RWPE1 (cell line): ENCODE results near the gene CUL3.

Experiments
- CTCF ChIA-PET: fragments of 350-600 bp; sonication (Branson Sonifier 250); formaldehyde crosslinking; extraction: SDS; loops from one replicate; lab custom pipeline; 2021; lab: Yijun Ruan, JAX
- POLR2A ChIA-PET: fragments of 400-600 bp; formaldehyde crosslinking; extraction: SDS; loops from one replicate; lab custom pipeline; 2020; ENCODE audit warnings: antibody characterized with exemption; ENCODE audit not compliant: low non-redundant PET; lab: Yijun Ruan, JAX
- DNase-seq: peaks from one replicate; pipeline ENCODE4 v3.0.0; 2012; ENCODE audit warnings: low spot score
- H3K27ac ChIP-seq: fragments of 450-650 bp; 2 replicates; pipeline ENCODE4 v1.5.1; 2017
- TF ChIP-seq, protein P1 (sequence below): fragments of 450-650 bp; conservative IDR thresholded peaks from 2 replicates; pipeline ENCODE4 v1.5.1; 2017; ENCODE audit warnings: low read depth, mild to moderate bottlenecking

CUL3 gene

DNA sequence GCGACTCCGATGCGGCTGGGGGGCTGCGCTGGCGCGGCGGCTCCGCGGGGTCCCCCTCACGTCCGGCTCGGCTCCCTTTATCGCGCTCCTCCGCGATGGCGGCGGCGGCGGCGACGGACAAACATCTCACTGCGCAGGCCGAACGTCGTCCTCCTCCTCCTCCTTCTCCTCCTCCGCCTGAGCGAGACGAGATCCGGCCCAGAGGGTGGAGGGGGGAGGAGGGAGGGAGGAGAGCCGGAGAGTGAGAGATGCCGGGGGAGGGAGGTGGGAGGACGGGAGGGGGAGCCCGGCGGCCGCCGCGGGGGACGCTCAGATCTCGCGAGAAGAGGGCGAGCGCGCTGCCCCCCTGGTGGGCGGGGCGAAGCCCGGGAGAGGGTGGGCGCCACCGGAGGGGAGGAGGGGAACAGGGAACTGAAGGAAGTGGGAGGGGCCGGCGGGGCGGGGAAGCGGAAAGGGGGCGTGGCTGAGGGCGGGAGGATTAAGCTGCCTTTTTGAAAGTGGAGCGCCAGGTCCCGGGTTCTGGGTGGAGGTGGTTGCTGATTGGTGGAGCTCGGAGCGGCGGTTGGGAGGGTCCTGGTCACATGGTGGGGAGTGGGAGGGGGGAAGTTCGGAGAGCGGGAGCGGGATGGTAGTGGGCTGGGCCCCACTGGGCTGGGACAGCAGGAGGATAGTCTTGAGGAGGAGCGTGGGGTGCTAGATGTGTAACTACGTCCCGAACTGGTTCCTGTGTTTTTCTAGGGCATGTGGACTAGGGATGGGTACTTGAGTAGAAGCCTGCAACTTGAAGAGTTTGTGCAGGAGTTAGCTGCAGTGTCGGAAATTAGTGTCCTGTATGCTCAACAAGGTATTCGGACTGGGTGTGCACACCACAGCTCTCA, at the start of gene CUL3:
Gene CUL3, minus strand, starts transcription at position 153 of the 878 bp plus-strand sequence. CDS start 354 bp downstream, outside the sequence.
- ChIA-PET POLR2A (no interaction called here), CTCF (interaction anchor here (0.7 kb wide), 1 partner anchor 136 kb away, joined by 4 read pairs; no protein-coding TSS in a partner anchor)
- H3K27ac ChIP-seq, result peak within 1 kb of the TSS; percentile 94
- TF ChIP-seq, protein P1, sequence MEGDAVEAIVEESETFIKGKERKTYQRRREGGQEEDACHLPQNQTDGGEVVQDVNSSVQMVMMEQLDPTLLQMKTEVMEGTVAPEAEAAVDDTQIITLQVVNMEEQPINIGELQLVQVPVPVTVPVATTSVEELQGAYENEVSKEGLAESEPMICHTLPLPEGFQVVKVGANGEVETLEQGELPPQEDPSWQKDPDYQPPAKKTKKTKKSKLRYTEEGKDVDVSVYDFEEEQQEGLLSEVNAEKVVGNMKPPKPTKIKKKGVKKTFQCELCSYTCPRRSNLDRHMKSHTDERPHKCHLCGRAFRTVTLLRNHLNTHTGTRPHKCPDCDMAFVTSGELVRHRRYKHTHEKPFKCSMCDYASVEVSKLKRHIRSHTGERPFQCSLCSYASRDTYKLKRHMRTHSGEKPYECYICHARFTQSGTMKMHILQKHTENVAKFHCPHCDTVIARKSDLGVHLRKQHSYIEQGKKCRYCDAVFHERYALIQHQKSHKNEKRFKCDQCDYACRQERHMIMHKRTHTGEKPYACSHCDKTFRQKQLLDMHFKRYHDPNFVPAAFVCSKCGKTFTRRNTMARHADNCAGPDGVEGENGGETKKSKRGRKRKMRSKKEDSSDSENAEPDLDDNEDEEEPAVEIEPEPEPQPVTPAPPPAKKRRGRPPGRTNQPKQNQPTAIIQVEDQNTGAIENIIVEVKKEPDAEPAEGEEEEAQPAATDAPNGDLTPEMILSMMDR, result no peak
- peak; percentile 99 for DNase-seq

GRCh38 chr2:224630659-224631550, 45.7 kb upstream of the CUL3 start:
- POLR2A ChIA-PET, result no interaction called here
- CTCF ChIA-PET, result interaction anchor here (0.6 kb wide), 1 partner anchor 394 kb away, joined by 4 read pairs; no protein-coding TSS in a partner anchor
- DNase-seq, result peak; percentile 10
- TF ChIP-seq, protein P1, result no peak
- no peak overlapping the region for H3K27ac ChIP-seq

DNA sequence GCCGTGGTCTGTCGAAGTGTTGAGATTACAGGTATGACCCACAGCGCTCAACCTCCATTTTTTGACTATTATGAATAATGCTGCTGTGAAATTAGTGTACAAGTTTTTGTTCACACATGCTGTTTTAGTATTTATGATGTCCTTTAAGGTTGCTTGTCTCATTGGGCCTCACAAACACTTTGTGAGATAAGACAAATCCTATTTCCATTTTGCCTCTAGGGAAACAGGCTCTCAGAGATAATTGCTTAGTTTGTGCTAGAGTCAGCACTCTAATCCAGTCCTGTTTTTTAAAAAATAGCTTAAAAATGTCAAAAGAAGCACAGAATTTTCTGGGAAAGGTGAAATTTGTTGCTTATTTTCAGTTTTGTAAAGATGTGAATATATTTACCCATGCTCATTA, 43.3 kb upstream of the CUL3 start:
- H3K27ac ChIP-seq, result no peak overlapping the region
- TF ChIP-seq, protein P1, result no peak
- POLR2A ChIA-PET, result no interaction called here
- CTCF ChIA-PET, result no interaction called here
- DNase-seq, result no peak

GRCh38 chr2:224626735-224627134, 41.6 kb upstream of the CUL3 start:
- TF ChIP-seq, protein P1, result no peak
- ChIA-PET POLR2A (no interaction called here), CTCF (no interaction called here)
- DNase-seq, result no peak
- H3K27ac ChIP-seq, result no peak overlapping the region

DNA sequence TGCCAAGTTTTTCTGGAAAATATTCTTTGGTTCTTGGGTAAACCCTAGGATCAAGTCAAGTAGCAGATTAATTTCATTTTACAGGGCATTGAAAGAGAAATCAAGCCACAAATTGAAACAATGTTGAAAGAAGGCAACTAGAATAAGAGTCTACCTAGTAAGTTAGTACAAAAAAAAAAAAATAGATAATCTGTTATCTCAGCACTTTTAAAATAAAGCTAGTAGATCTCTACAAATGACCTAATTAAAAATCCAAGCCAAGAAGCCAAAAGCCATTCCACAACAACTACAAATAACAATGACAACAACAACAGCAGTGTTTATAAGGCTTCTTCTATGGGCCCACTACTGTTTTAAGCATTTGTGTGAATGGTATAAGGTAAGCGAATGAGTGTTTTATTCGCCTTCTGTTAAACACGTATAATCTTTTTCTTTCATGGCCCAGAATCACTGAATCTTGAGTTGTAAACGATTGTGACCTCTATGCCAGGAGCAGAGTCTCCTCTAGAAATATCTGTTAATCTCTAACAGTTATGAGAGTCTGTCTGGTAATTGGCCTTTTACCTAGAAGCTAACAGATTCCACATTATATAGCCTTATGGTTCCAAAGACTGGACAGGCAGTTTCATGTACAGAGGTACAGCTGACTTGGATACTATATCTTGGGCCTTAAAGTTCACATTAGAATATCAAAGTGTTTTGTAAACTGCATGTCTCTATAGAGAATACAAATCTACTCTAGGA, 28.6 kb upstream of the CUL3 start:
- POLR2A ChIA-PET, result no interaction called here
- H3K27ac ChIP-seq, result no peak overlapping the region
- TF ChIP-seq, protein P1, result no peak
- no peak for DNase-seq
- CTCF ChIA-PET, result no interaction called here
